ENCODE measurements around the gene PIGL.

Gene PIGL

DNA sequence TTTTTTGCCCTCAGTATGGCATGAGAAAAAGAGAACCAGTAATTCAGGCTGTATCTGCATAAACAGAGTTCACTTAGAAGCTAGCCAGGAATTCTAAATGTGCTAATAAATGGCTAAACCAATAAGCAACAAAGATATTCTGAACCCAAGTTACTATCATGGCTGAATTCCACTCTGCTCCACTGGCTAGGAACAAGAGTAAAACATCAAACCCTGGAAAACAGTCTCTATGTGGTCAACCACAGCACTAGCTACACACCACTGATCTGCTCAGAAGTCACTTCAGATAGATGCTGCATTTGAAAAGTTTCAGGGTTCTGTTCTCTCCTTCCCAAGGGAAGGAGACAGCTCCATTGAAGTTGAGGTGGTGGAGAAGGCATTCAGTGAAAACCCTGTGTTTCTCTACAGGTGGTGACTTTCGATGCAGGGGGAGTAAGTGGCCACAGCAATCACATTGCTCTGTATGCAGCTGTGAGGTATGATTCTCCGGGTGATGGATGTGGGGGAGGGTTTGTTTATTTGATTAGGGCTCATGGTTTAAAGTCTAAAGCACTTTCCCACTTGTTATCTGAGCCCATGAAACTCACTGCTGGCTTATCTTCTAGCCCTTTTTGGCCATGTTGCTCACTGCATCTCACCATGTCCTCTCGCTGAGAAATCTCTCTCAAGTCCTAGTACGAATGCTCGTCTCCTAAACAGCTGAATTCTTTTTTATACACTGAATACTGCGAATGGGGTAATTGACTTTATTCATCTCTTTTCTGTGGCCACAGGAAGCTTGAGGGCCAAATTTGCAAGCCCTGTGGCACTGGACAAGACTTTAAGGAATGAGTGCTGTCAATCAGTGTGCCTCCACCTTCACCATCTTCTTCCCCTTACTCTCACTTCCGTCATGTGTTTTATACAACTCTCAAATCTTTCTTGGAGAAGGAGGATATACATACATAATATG is 96.4 kb downstream of the PIGL start:
- Histone ChIP-seq H3K27me3 (ENCODE audit: insufficient read depth, low read depth, severe bottlenecking) (no peaks in the 10 kb centered on the region), H3K36me3 (peaks cover 8% of the 10 kb centered on the region), H3K27ac (no peak overlapping the region), H3K9me3 (ENCODE audit: severe bottlenecking) (no peaks in the 10 kb centered on the region), H3K4me3 (ENCODE audit: low read depth, low read length) (no peak overlapping the region)
- TF ChIP-seq, protein P1, sequence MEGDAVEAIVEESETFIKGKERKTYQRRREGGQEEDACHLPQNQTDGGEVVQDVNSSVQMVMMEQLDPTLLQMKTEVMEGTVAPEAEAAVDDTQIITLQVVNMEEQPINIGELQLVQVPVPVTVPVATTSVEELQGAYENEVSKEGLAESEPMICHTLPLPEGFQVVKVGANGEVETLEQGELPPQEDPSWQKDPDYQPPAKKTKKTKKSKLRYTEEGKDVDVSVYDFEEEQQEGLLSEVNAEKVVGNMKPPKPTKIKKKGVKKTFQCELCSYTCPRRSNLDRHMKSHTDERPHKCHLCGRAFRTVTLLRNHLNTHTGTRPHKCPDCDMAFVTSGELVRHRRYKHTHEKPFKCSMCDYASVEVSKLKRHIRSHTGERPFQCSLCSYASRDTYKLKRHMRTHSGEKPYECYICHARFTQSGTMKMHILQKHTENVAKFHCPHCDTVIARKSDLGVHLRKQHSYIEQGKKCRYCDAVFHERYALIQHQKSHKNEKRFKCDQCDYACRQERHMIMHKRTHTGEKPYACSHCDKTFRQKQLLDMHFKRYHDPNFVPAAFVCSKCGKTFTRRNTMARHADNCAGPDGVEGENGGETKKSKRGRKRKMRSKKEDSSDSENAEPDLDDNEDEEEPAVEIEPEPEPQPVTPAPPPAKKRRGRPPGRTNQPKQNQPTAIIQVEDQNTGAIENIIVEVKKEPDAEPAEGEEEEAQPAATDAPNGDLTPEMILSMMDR (IDR thresholded peaks at IDR 0.05; ENCODE audit: low read depth, low read length), result no peak
- DNase-seq, result no peak

GRCh38 chr17:16314189-16314588 is 97.2 kb downstream of the PIGL start:
- DNase-seq, result no peak
- H3K36me3 ChIP-seq, result peaks cover 8% of the 10 kb centered on the region
- H3K27me3 ChIP-seq (ENCODE audit: insufficient read depth, low read depth, severe bottlenecking), result no peaks in the 10 kb centered on the region
- TF ChIP-seq, protein P1 (IDR thresholded peaks at IDR 0.05; ENCODE audit: low read depth, low read length), result no peak
- H3K9me3 ChIP-seq (ENCODE audit: severe bottlenecking), result no peaks in the 10 kb centered on the region
- H3K4me3 ChIP-seq (ENCODE audit: low read depth, low read length), result no peak overlapping the region
- H3K27ac ChIP-seq, result no peak overlapping the region

DNA sequence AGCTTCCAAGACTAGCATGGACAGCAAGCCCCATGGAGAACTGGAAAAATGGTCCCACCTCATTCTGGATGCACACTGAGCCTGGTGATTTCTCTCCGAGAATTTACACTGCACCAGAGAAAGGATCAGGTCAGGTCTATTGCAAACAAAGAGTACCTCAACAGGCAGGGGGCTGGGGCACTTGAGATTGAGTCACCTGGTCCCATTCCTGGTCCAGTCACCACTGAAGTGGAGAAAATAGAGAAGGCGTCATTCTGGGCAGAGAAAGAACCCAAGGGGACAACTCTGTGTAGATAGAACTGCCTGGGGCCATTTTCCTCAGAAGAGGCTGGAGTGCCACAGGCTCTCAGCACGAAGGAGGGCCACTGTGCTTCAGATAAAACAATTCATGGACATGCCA is 97.8 kb downstream of the PIGL start:
- no peak overlapping the region for H3K4me3 ChIP-seq (ENCODE audit: low read depth, low read length)
- TF ChIP-seq, protein P1 (IDR thresholded peaks at IDR 0.05; ENCODE audit: low read depth, low read length), result no peak
- no peaks in the 10 kb centered on the region for H3K9me3 ChIP-seq (ENCODE audit: severe bottlenecking)
- peaks cover 8% of the 10 kb centered on the region for H3K36me3 ChIP-seq
- no peak for DNase-seq
- no peaks in the 10 kb centered on the region for H3K27me3 ChIP-seq (ENCODE audit: insufficient read depth, low read depth, severe bottlenecking)
- no peak overlapping the region for H3K27ac ChIP-seq

- no peak overlapping the region for H3K27ac ChIP-seq
- DNase-seq, result no peak
- H3K36me3 ChIP-seq, result peaks cover 13% of the 10 kb centered on the region
- no peak overlapping the region for H3K4me3 ChIP-seq (ENCODE audit: low read depth, low read length)
- no peaks in the 10 kb centered on the region for H3K9me3 ChIP-seq (ENCODE audit: severe bottlenecking)
- no peaks in the 10 kb centered on the region for H3K27me3 ChIP-seq (ENCODE audit: insufficient read depth, low read depth, severe bottlenecking)
- TF ChIP-seq, protein P1 (IDR thresholded peaks at IDR 0.05; ENCODE audit: low read depth, low read length), result no peak
Observed at GRCh38 chr17:16319969-16320368, 103.0 kb downstream of the PIGL start.

GRCh38 chr17:16322636-16323035 is 105.6 kb downstream of the PIGL start:
- H3K27me3 ChIP-seq (ENCODE audit: insufficient read depth, low read depth, severe bottlenecking), result no peaks in the 10 kb centered on the region

More at GRCh38 chr17:16322636-16323035, 105.6 kb downstream of the PIGL start:
- Histone ChIP-seq H3K9me3 (ENCODE audit: severe bottlenecking) (no peaks in the 10 kb centered on the region), H3K27ac (no peak overlapping the region), H3K36me3 (peaks cover 27% of the 10 kb centered on the region), H3K4me3 (ENCODE audit: low read depth, low read length) (no peak overlapping the region)
- TF ChIP-seq, protein P1 (IDR thresholded peaks at IDR 0.05; ENCODE audit: low read depth, low read length), result no peak
- no peak for DNase-seq
